ENCODE data around the gene MYO7B. TPM values are rescaled to one million over a fixed set of nuclear protein-coding genes. Genes with fewer than 3 reads are reported as not detected.

MYO7B gene
- total RNA-seq, 2 donors from 2014 or later: 0.14 to 0.78 TPM

- ATAC-seq (ENCODE audit: insufficient number of reproducible peaks, low FRiP score, low read depth) (peak; percentile 98), DNase-seq (ENCODE audit: low spot score) (peak; percentile 82)
- peaks cover 10% of the 10 kb centered on the region for H3K36me3 ChIP-seq
- no peaks in the 10 kb centered on the region for H3K27me3 ChIP-seq (replicated peaks; ENCODE audit: insufficient read depth)
- H3K9me3 ChIP-seq: no peaks in the 10 kb centered on the region
- H3K27ac ChIP-seq: peak overlapping the region; percentile 55 to 64
- TF ChIP-seq CTCF (IDR thresholded peaks at IDR 0.05): no peak
- H3K4me1 ChIP-seq (ENCODE audit: control insufficient read depth in 1 of 2, low read depth in 2 of 2): peaks cover 18 to 38% of the 10 kb centered on the region in 2 donors
- no peak overlapping the region for H3K4me3 ChIP-seq
Measured at GRCh38 chr2:127508631-127509034, 26.9 kb upstream of the MYO7B start.

- Histone ChIP-seq H3K9me3 (no peaks in the 10 kb centered on the region), H3K27ac (no peak overlapping the region), H3K4me3 (no peak overlapping the region), H3K27me3 (replicated peaks; ENCODE audit: insufficient read depth) (no peaks in the 10 kb centered on the region), H3K4me1 (ENCODE audit: control insufficient read depth in 1 of 2, low read depth in 2 of 2) (peaks cover 18 to 43% of the 10 kb centered on the region in 2 donors), H3K36me3 (peaks cover 4% of the 10 kb centered on the region)
- no peak for TF ChIP-seq CTCF (IDR thresholded peaks at IDR 0.05)
- ATAC-seq (ENCODE audit: insufficient number of reproducible peaks, low FRiP score, low read depth): no peak
- no peak for DNase-seq (ENCODE audit: low spot score)
Measured at GRCh38 chr2:127510073-127510472, 25.4 kb upstream of the MYO7B start.

GRCh38 chr2:127511090-127511695, 24.3 kb upstream of the MYO7B start:
- H3K27me3 ChIP-seq (replicated peaks; ENCODE audit: insufficient read depth): no peaks in the 10 kb centered on the region
- no peak overlapping the region for H3K4me3 ChIP-seq
- peaks cover 23 to 54% of the 10 kb centered on the region in 2 donors for H3K4me1 ChIP-seq (ENCODE audit: control insufficient read depth in 1 of 2, low read depth in 2 of 2)
- no peak for ATAC-seq (ENCODE audit: insufficient number of reproducible peaks, low FRiP score, low read depth)
- no peaks in the 10 kb centered on the region for H3K36me3 ChIP-seq
- DNase-seq (ENCODE audit: low spot score): no peak
- no peak for TF ChIP-seq CTCF (IDR thresholded peaks at IDR 0.05)
- H3K9me3 ChIP-seq: no peaks in the 10 kb centered on the region
- no peak overlapping the region for H3K27ac ChIP-seq

- Histone ChIP-seq H3K4me1 (ENCODE audit: control insufficient read depth in 1 of 2, low read depth in 2 of 2) (peaks cover 23 to 60% of the 10 kb centered on the region in 2 donors), H3K9me3 (no peaks in the 10 kb centered on the region), H3K27ac (no peak overlapping the region), H3K4me3 (no peak overlapping the region), H3K27me3 (replicated peaks; ENCODE audit: insufficient read depth) (no peaks in the 10 kb centered on the region), H3K36me3 (no peaks in the 10 kb centered on the region)
- no peak for ATAC-seq (ENCODE audit: insufficient number of reproducible peaks, low FRiP score, low read depth)
- no peak for TF ChIP-seq CTCF (IDR thresholded peaks at IDR 0.05)
- no peak for DNase-seq (ENCODE audit: low spot score)
Measured at GRCh38 chr2:127511917-127512316, 23.6 kb upstream of the MYO7B start.

GRCh38 chr2:127512362-127512761, 23.1 kb upstream of the MYO7B start:
- Histone ChIP-seq H3K27ac (no peak overlapping the region), H3K9me3 (no peaks in the 10 kb centered on the region), H3K4me3 (no peak overlapping the region), H3K36me3 (no peaks in the 10 kb centered on the region), H3K27me3 (replicated peaks; ENCODE audit: insufficient read depth) (no peaks in the 10 kb centered on the region), H3K4me1 (ENCODE audit: control insufficient read depth in 1 of 2, low read depth in 2 of 2) (peaks cover 23 to 58% of the 10 kb centered on the region in 2 donors)
- no peak for DNase-seq (ENCODE audit: low spot score)
- no peak for ATAC-seq (ENCODE audit: insufficient number of reproducible peaks, low FRiP score, low read depth)
- no peak for TF ChIP-seq CTCF (IDR thresholded peaks at IDR 0.05)

Data from thoracic aorta (tissue), 2 donors.